Ovary (tissue), 9 donors: Measurements from ENCODE around the gene HDHD3. TPM values are rescaled to one million over a fixed set of nuclear protein-coding genes. Genes with fewer than 3 reads are reported as not detected.

Experiments
- DNase-seq, 5 donors: peaks; one replicate each; pipeline ENCODE4 v3.0.0-alpha.2; 2019 to 2020
- H3K27ac ChIP-seq, 2 donors: fragments of 200-600 bp; one replicate each; pipeline versions ENCODE4 v1.5.1 to v1.8.0; 2019 to 2022
- H3K27me3 ChIP-seq: fragments of 200-600 bp; one replicate; pipeline ENCODE4 v1.8.0; 2022
- H3K36me3 ChIP-seq: fragments of 200-600 bp; sonication (generic); one replicate; pipeline ENCODE4 v1.5.1; 2019
- H3K4me1 ChIP-seq: one replicate; pipeline ENCODE4 v1.8.1; 2013; ENCODE audit warnings: mild to moderate bottlenecking, moderate library complexity; ENCODE audit not compliant: insufficient read depth
- H3K4me3 ChIP-seq: fragments of 200-600 bp; sonication (generic); one replicate; pipeline ENCODE4 v1.5.1; 2017
- H3K9me3 ChIP-seq, 2 donors: fragments of 200-600 bp in 1 of 2; sonication (generic) in 1 of 2; one replicate each; pipeline versions ENCODE4 v1.5.1 to v1.8.1; 2013 to 2019; ENCODE audit warnings: mild to moderate bottlenecking in 1 of 2, moderate library complexity in 1 of 2
- EP300 ChIP-seq: sonication (generic); formaldehyde crosslinking; IDR thresholded peaks from one replicate; pipeline ENCODE4 v1.6.1; 2017; ENCODE audit warnings: antibody characterized with exemption
- POLR2A ChIP-seq: fragments of 450-650 bp; IDR thresholded peaks from one replicate; pipeline ENCODE4 v1.6.1; 2017; ENCODE audit warnings: antibody characterized with exemption, mild to moderate bottlenecking, moderate library complexity
- WGBS, 3 donors: extraction: QIAGEN DNeasy Blood & Tissue Kit in 1 of 3; methylation state at CpG; one replicate each; pipeline versions ENCODE4 v1.1.5 to v1.1.7; 2013 to 2017; 5-methylcytosine and 5-hydroxymethylcytosine counted together
- intact Hi-C, 4 donors: fragments of 100-400 bp; cut with DNase I; formaldehyde crosslinking; loops; one replicate each; pipeline versions ENCODE4 v1.11.0 to v1.15.1; 2022 to 2023
- polyA plus RNA-seq, 2 donors: library from polyadenylated mRNA; stranded (reverse); fragments of 200-250 nt in 1 of 2; fragments of 350-450 nt in 1 of 2; fragmentation: Illumina TruSeq in 1 of 2; extraction: RNeasy Lipid Tissue Mini Kit (QIAGEN cat#74804) in 1 of 2; gene quantifications; one replicate each; pipeline ENCODE4 v1.2.3, GENCODE V29; 2013 to 2014
- total RNA-seq, 7 donors: library from RNA; depleted of rRNA in 2 of 7; stranded (reverse); fragments of >200 nt in 2 of 7; fragmentation: NEBNext Ultra II Directional in 3 of 7; extraction: Animal tissue kit (Norgen Biotek cat#: 25700) in 3 of 7; gene quantifications; one replicate each; pipeline versions ENCODE4 v1.1.0 to v1.2.4, GENCODE V29; 2016 to 2023
- TF ChIP-seq, protein P1 (sequence below), 3 donors: fragments of 450-650 bp in 2 of 3; fragments of 200-600 bp in 1 of 3; IDR thresholded peaks; one replicate each; pipeline versions ENCODE4 v1.5.1 to v1.8.0; 2016 to 2022; ENCODE audit warnings: antibody characterized with exemption in 3 of 3, mild to moderate bottlenecking in 1 of 3
- donor health status: DM: no; HTN: no; CAD: no; lungs with moderate emphysema.
- donor health status: DM: no; HTN: no; CAD: no.
- donor health status: Bipolar disorder and iron deficiency.
- donor health status: DM: yes; HTN: yes; CAD: no.
- donor health status: DM: no; HTN: no; CAD: no.
- donor health status: DM: yes; HTN: yes; CAD: no.

HDHD3 gene
- total and polyA plus RNA-seq, 9 donors: 8.9 to 24.9 (median 21.1) TPM

DNA sequence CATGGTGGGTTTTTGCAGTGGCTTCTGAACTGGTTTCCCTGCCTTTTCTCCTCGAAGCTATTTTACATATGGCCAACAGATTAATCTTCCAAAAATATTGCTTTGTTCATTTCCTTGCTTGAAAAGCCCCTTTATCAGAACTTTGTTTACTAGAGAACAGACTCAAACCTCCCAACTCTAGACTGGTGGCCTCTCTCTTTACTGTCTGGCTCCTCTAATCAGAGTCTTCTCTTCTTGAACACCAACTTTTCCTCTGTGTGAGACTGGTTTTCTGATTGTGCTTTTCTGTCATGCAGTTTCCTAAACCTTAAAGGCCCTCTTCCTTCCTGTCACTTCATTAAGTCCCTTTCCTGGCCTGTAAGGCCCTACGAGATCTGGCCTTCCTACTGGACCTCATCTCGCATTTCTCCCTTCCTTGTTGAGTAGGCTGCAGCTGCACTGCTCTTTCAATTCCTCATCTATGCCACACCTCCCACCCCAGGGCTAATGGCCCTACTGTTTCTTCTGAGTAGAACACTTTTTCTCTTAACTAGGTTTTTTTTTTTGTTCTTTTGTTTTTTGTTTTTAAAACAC lies 39.4 kb upstream of the HDHD3 start:
- no peaks in the 10 kb centered on the region for H3K36me3 ChIP-seq
- H3K4me1 ChIP-seq: peaks cover 2% of the 10 kb centered on the region
- TF ChIP-seq, protein P1, sequence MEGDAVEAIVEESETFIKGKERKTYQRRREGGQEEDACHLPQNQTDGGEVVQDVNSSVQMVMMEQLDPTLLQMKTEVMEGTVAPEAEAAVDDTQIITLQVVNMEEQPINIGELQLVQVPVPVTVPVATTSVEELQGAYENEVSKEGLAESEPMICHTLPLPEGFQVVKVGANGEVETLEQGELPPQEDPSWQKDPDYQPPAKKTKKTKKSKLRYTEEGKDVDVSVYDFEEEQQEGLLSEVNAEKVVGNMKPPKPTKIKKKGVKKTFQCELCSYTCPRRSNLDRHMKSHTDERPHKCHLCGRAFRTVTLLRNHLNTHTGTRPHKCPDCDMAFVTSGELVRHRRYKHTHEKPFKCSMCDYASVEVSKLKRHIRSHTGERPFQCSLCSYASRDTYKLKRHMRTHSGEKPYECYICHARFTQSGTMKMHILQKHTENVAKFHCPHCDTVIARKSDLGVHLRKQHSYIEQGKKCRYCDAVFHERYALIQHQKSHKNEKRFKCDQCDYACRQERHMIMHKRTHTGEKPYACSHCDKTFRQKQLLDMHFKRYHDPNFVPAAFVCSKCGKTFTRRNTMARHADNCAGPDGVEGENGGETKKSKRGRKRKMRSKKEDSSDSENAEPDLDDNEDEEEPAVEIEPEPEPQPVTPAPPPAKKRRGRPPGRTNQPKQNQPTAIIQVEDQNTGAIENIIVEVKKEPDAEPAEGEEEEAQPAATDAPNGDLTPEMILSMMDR (IDR thresholded peaks at IDR 0.05): no peak
- no peak overlapping the region for H3K27ac ChIP-seq
- H3K4me3 ChIP-seq: no peak overlapping the region
- no peak for DNase-seq
- no peaks in the 10 kb centered on the region for H3K27me3 ChIP-seq
- intact Hi-C loops: no loop called here
- 65 to 71% (median 71%) methylated on average over 3 of the region's 3 CpGs for WGBS, 3 donors
- H3K9me3 ChIP-seq: no peaks in the 10 kb centered on the region

DNA sequence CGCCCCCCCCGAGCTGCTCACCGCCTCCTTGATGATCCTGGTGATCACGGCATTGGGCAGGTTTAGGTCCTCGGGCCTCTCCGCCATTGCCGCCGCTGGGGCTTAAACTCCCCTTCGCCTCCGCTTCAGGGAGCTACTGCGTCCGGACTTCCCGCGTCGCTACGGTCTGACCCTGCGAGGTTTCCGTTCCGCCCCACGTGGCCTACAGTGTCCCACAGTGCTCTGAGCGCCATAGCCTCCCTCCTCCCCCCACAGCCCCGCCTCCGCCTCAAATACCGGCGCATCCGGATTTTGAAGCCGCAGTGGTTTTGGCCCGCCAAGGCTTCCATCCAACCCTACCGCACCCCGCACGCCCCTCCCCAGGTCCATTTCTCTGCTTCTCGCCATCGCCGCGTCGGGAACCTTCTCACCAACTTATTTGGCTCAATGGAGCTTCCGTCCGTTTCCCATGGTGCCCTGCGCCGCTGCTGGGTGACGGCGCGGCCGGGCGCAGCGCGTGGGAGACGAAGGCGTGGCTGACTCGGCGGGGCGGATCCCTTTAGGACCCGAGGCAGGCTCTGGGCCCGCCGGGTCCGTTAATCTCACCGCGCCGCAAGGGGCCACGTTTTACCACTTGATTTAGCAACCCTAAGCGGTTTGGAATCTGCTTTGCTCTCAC lies 33.5 kb upstream of the HDHD3 start, which contains the start of the genes C9orf43 and POLE3:
Gene C9orf43 (plus strand): TSS at position 541 of the 658 bp plus-strand sequence. CDS start 2,747 bp downstream, outside the sequence.
Gene POLE3 (minus strand): TSS at position 469 of the 658 bp plus-strand sequence. CDS start 382 bp downstream, at position 87.
- WGBS, 3 donors: 0 to 1% (median 0%) methylated on average over 60 to 61 of the region's 61 CpGs
- H3K9me3 ChIP-seq: no peaks in the 10 kb centered on the region
- no peak for TF ChIP-seq EP300
- TF ChIP-seq POLR2A: peak; percentile 76
- TF ChIP-seq, protein P1 (IDR thresholded peaks at IDR 0.05): peak in 1 of 3 donors; percentile 43
- H3K4me1 ChIP-seq: peaks cover 3% of the 10 kb centered on the region
- peak within 1 kb of the TSS; percentile 75 for H3K4me3 ChIP-seq
- H3K36me3 ChIP-seq: no peaks in the 10 kb centered on the region
- DNase-seq: peak; percentile 94 to 98 (median 95)
- H3K27me3 ChIP-seq: no peaks in the 10 kb centered on the region
- H3K27ac ChIP-seq: peak within 1 kb of the TSS; percentile 96 to 98
- intact Hi-C loops: no loop called here

DNA sequence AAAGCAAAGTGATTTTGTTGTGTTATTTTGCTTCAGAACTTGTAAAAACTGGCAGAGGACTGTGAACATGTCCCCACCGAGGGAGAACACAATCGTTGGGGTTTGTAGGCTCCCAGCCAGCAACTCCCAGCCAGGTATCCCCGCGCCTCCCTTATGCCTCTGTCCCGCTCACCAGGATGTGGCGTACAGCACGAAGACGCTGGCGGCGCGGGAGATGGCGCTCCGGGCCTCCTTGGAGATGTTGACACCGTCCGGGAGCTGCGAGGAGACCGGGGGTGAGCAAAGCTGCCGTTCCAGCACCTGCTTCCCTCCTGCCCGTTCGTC lies 33.1 kb upstream of the HDHD3 start:
- Histone ChIP-seq H3K36me3 (no peaks in the 10 kb centered on the region), H3K27ac (peak overlapping the region; percentile 96 to 98), H3K4me3 (peak overlapping the region; percentile 75), H3K4me1 (peaks cover 3% of the 10 kb centered on the region), H3K27me3 (no peaks in the 10 kb centered on the region), H3K9me3 (no peaks in the 10 kb centered on the region)
- no peak for TF ChIP-seq EP300
- 0 to 1% (median 0%) methylated on average over 20 of the region's 20 CpGs for WGBS, 3 donors
- intact Hi-C loops: loop anchor here in 2 of 4 donors (10.0 kb wide), 2 partner anchors 105 to 135 kb away; partner anchors contain the start of genes CDC26 (in 1 of the 2), PRPF4 (in 1 of the 2) and RNF183 (in 1 of the 2)
- no peak for DNase-seq

DNA sequence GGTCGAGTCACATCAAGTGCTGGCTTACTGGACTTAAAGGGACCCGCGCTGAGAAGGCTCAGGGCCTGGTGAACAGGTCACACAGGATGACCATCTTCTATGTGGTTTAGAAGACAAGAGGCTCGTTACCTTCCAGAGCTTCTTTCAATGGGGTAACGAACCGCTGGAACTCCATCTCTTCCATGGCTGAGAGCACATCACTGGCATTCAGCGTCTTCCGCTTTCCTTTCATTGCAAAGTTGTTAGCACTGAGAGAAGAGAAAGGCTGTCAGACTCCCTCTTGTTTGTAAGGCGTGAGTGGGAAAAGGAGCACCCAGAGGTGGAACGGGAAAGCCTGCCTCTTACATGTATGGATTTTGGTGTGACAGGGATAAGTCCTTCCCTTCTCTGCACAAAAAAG lies 32.7 kb upstream of the HDHD3 start:
- Histone ChIP-seq H3K9me3 (no peaks in the 10 kb centered on the region), H3K27me3 (no peaks in the 10 kb centered on the region), H3K4me1 (peaks cover 3% of the 10 kb centered on the region), H3K27ac (peak overlapping the region; percentile 96 to 98), H3K36me3 (no peaks in the 10 kb centered on the region), H3K4me3 (peak overlapping the region; percentile 75)
- intact Hi-C loops: loop anchor here in 2 of 4 donors (10.0 kb wide), 2 partner anchors 105 to 135 kb away; partner anchors contain the start of genes CDC26 (in 1 of the 2), PRPF4 (in 1 of the 2) and RNF183 (in 1 of the 2)
- no peak for DNase-seq
- TF ChIP-seq, protein P1 (IDR thresholded peaks at IDR 0.05): no peak
- TF ChIP-seq EP300 (no peak), POLR2A (no peak)
- 33 to 40% (median 35%) methylated on average over 10 of the region's 10 CpGs for WGBS, 3 donors
